ENCODE results near the gene PRR20G. TPM values are rescaled to one million over a fixed set of nuclear protein-coding genes. Genes with fewer than 3 reads are reported as not detected.
"Not testable (repeated sequence)": the region's sequence is repeated elsewhere in the genome, so short reads cannot be mapped to it uniquely, and the experiment has no call there.

Gene PRR20G
- total RNA-seq, 1 donor, result not detected

GRCh38 chr3:127304121-127304744, 16.4 kb upstream of the PRR20G start:
- no peak overlapping the region for H3K4me3 ChIP-seq (ENCODE audit: low read depth, low read length)
- no peak for DNase-seq (ENCODE audit: low read depth)
- no peak for TF ChIP-seq CTCF (IDR thresholded peaks at IDR 0.05; ENCODE audit: insufficient read depth, low read length)

- H3K4me3 ChIP-seq (ENCODE audit: low read depth, low read length), result no peak overlapping the region
- TF ChIP-seq CTCF (IDR thresholded peaks at IDR 0.05; ENCODE audit: insufficient read depth, low read length), result no peak
- DNase-seq (ENCODE audit: low read depth), result no peak
Measured at GRCh38 chr3:127299276-127299675, 11.4 kb upstream of the PRR20G start.

GRCh38 chr3:127296959-127297358, 9.1 kb upstream of the PRR20G start:
- TF ChIP-seq CTCF (IDR thresholded peaks at IDR 0.05; ENCODE audit: insufficient read depth, low read length), result no peak
- no peak for DNase-seq (ENCODE audit: low read depth)
- no peak overlapping the region for H3K4me3 ChIP-seq (ENCODE audit: low read depth, low read length)

- H3K4me3 ChIP-seq (ENCODE audit: low read depth, low read length), result no peak overlapping the region
- no peak for TF ChIP-seq CTCF (IDR thresholded peaks at IDR 0.05; ENCODE audit: insufficient read depth, low read length)
- no peak for DNase-seq (ENCODE audit: low read depth)
Measured at GRCh38 chr3:127296166-127296565, 8.3 kb upstream of the PRR20G start.

GRCh38 chr3:127293650-127294049, 5.8 kb upstream of the PRR20G start:
- not testable (repeated sequence) for H3K4me3 ChIP-seq (ENCODE audit: low read depth, low read length); DNase-seq (ENCODE audit: low read depth)

GRCh38 chr3:127291611-127292010, 3.8 kb upstream of the PRR20G start:
- TF ChIP-seq CTCF (IDR thresholded peaks at IDR 0.05; ENCODE audit: insufficient read depth, low read length), result no peak
- no peak for DNase-seq (ENCODE audit: low read depth)
- no peak overlapping the region for H3K4me3 ChIP-seq (ENCODE audit: low read depth, low read length)

GRCh38 chr3:127291114-127291513, 3.3 kb upstream of the PRR20G start:
- H3K4me3 ChIP-seq (ENCODE audit: low read depth, low read length), result no peak overlapping the region
- DNase-seq (ENCODE audit: low read depth), result no peak
- no peak for TF ChIP-seq CTCF (IDR thresholded peaks at IDR 0.05; ENCODE audit: insufficient read depth, low read length)
